ENCODE data around the gene TFAP2C.
"Not testable (repeated sequence)": the region's sequence is repeated elsewhere in the genome, so short reads cannot be mapped to it uniquely, and the experiment has no call there.

Gene TFAP2C

DNA sequence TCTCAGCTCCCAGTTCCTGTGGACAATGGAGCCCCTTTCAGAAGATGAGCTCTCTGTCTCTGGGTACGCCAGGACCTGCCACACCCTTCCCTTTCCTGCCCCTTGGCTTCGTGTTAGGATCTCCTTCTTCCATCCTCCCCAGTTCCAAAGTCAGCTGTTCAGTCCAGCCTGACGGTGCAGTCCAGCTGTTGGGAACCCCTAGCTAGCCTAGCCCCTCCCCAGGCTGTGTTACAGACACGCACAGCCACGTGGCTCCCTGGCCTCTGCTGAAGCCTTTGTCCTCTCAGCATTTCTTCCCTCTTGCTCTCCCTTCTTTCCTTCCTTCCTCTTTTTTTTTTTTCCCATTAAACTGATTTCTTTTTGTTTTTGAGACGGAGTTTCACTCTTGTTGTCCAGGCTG is 12.4 kb upstream of the TFAP2C start:
- TF ChIP-seq CTCF (IDR thresholded peaks at IDR 0.05; ENCODE audit: low read length): no peak
- TF ChIP-seq EZH2 (IDR thresholded peaks at IDR 0.05; ENCODE audit: borderline replicate concordance, low read length): no peak
- Histone ChIP-seq H3K4me3 (ENCODE audit: low read depth, low read length, poor library complexity, severe bottlenecking) (no peak overlapping the region), H3K4me1 (ENCODE audit: insufficient read depth, low read length, severe bottlenecking) (no peaks in the 10 kb centered on the region), H3K9me2 (ENCODE audit: low read depth, low read length) (no peaks in the 10 kb centered on the region), H4K20me1 (ENCODE audit: insufficient read depth, low read length) (no peaks in the 10 kb centered on the region), H2AFZ (ENCODE audit: low read length) (no peak overlapping the region), H3K4me2 (ENCODE audit: low read length) (no peak overlapping the region), H3F3A (ENCODE audit: insufficient read depth, low read length) (no peaks in the 10 kb centered on the region), H3K79me2 (ENCODE audit: insufficient read depth, low read length) (no peaks in the 10 kb centered on the region), H3K36me3 (ENCODE audit: insufficient read depth, low read length) (no peaks in the 10 kb centered on the region), H3K9ac (ENCODE audit: low read length) (no peak overlapping the region), H3K27ac (ENCODE audit: low read depth, low read length, poor library complexity, severe bottlenecking) (no peak overlapping the region), H3K27me3 (ENCODE audit: insufficient read depth, low read length) (no peaks in the 10 kb centered on the region; the same call in 1 of the 2 replicates), H3K9me3 (ENCODE audit: low read length) (no peaks in the 10 kb centered on the region)

GRCh38 chr20:56617489-56617888 is 11.6 kb upstream of the TFAP2C start:
- H3K27me3 ChIP-seq (ENCODE audit: insufficient read depth, low read length): no peaks in the 10 kb centered on the region; the same call in 1 of the 2 replicates
- no peaks in the 10 kb centered on the region for H3K36me3 ChIP-seq (ENCODE audit: insufficient read depth, low read length)
- no peak overlapping the region for H3K4me3 ChIP-seq (ENCODE audit: low read depth, low read length, poor library complexity, severe bottlenecking)
- TF ChIP-seq EZH2 (IDR thresholded peaks at IDR 0.05; ENCODE audit: borderline replicate concordance, low read length) (no peak), CTCF (IDR thresholded peaks at IDR 0.05; ENCODE audit: low read length) (no peak)
- no peak overlapping the region for H3K27ac ChIP-seq (ENCODE audit: low read depth, low read length, poor library complexity, severe bottlenecking)
- no peaks in the 10 kb centered on the region for H3F3A ChIP-seq (ENCODE audit: insufficient read depth, low read length)
- H3K9me2 ChIP-seq (ENCODE audit: low read depth, low read length): no peaks in the 10 kb centered on the region
- no peak overlapping the region for H3K9ac ChIP-seq (ENCODE audit: low read length)
- no peaks in the 10 kb centered on the region for H4K20me1 ChIP-seq (ENCODE audit: insufficient read depth, low read length)
- H3K4me1 ChIP-seq (ENCODE audit: insufficient read depth, low read length, severe bottlenecking): no peaks in the 10 kb centered on the region
- H2AFZ ChIP-seq (ENCODE audit: low read length): no peak overlapping the region
- no peak overlapping the region for H3K4me2 ChIP-seq (ENCODE audit: low read length)
- H3K79me2 ChIP-seq (ENCODE audit: insufficient read depth, low read length): no peaks in the 10 kb centered on the region
- no peaks in the 10 kb centered on the region for H3K9me3 ChIP-seq (ENCODE audit: low read length)

- Histone ChIP-seq H4K20me1 (ENCODE audit: insufficient read depth, low read length) (no peaks in the 10 kb centered on the region), H3K4me1 (ENCODE audit: insufficient read depth, low read length, severe bottlenecking) (no peaks in the 10 kb centered on the region), H3K27ac (ENCODE audit: low read depth, low read length, poor library complexity, severe bottlenecking) (no peak overlapping the region), H3K9me2 (ENCODE audit: low read depth, low read length) (no peaks in the 10 kb centered on the region), H3K4me2 (ENCODE audit: low read length) (no peak overlapping the region), H3K27me3 (ENCODE audit: insufficient read depth, low read length) (no peaks in the 10 kb centered on the region), H3F3A (ENCODE audit: insufficient read depth, low read length) (no peaks in the 10 kb centered on the region), H3K4me3 (ENCODE audit: low read depth, low read length, poor library complexity, severe bottlenecking) (no peak overlapping the region), H3K79me2 (ENCODE audit: insufficient read depth, low read length) (no peaks in the 10 kb centered on the region), H3K9me3 (ENCODE audit: low read length) (no peaks in the 10 kb centered on the region), H2AFZ (ENCODE audit: low read length) (no peak overlapping the region), H3K9ac (ENCODE audit: low read length) (no peak overlapping the region), H3K36me3 (ENCODE audit: insufficient read depth, low read length) (no peaks in the 10 kb centered on the region)
- TF ChIP-seq EZH2 (IDR thresholded peaks at IDR 0.05; ENCODE audit: borderline replicate concordance, low read length) (no peak), CTCF (IDR thresholded peaks at IDR 0.05; ENCODE audit: low read length) (no peak)
Observed at GRCh38 chr20:56621730-56622129, 7.4 kb upstream of the TFAP2C start.

- not testable (repeated sequence) for H3K27ac ChIP-seq (ENCODE audit: low read depth, low read length, poor library complexity, severe bottlenecking); H3F3A ChIP-seq (ENCODE audit: insufficient read depth, low read length); H3K4me1 ChIP-seq (ENCODE audit: insufficient read depth, low read length, severe bottlenecking); H3K4me3 ChIP-seq (ENCODE audit: low read depth, low read length, poor library complexity, severe bottlenecking); H3K4me2 ChIP-seq (ENCODE audit: low read length); H3K27me3 ChIP-seq (ENCODE audit: insufficient read depth, low read length); H3K36me3 ChIP-seq (ENCODE audit: insufficient read depth, low read length); H3K9ac ChIP-seq (ENCODE audit: low read length); H3K79me2 ChIP-seq (ENCODE audit: insufficient read depth, low read length); H4K20me1 ChIP-seq (ENCODE audit: insufficient read depth, low read length); H2AFZ ChIP-seq (ENCODE audit: low read length); H3K9me2 ChIP-seq (ENCODE audit: low read depth, low read length); H3K9me3 ChIP-seq (ENCODE audit: low read length)
Observed at GRCh38 chr20:56623930-56624329, 5.2 kb upstream of the TFAP2C start.

All from OCI-LY1 (cell line).